K562 (cell line): Measurements from ENCODE around the gene PRKAA1. TPM values are rescaled to one million over a fixed set of nuclear protein-coding genes. Genes with fewer than 3 reads are reported as not detected.

Source experiments
- DMBX1 ChIP-seq: fragments of 250-450 bp; sonication (Bioruptor Pico); IDR thresholded peaks from 2 replicates; pipeline ENCODE4 v1.8.0; 2022; ENCODE audit warnings: inconsistent platforms, mild to moderate bottlenecking, moderate library complexity, borderline replicate concordance
- HIVEP1 ChIP-seq: fragments of 250-450 bp; sonication (Bioruptor Pico); IDR thresholded peaks from 2 replicates; pipeline ENCODE4 v1.4.0; 2020; ENCODE audit warnings: mild to moderate bottlenecking
- RHOXF2B ChIP-seq: fragments of 250-450 bp; sonication (Bioruptor Pico); conservative IDR thresholded peaks from 2 replicates; pipeline ENCODE4 v1.5.1; 2021
- SAP30 ChIP-seq: fragments of 200-600 bp; sonication (generic); IDR thresholded peaks from 2 replicates; pipeline ENCODE4 v1.6.1; 2012; ENCODE audit warnings: borderline replicate concordance, low read depth, mild to moderate bottlenecking, moderate library complexity, low read length, control low read depth, inconsistent platforms; ENCODE audit not compliant: insufficient read depth, poor library complexity, severe bottlenecking
- SETDB1 ChIP-seq: IDR thresholded peaks from one replicate; pipeline ENCODE4 v1.6.1; 2012; ENCODE audit warnings: low read length, control low read depth, inconsistent platforms
- polyA plus RNA-seq, 8 experiments: library from polyadenylated mRNA; depleted of rRNA in 4 of 8; stranded (reverse) in 5 of 8; unstranded in 3 of 8; fragments of >200 nt; fragmentation: Nextera tagmentation in 2 of 8; fragmentation: Illumina TruSeq in 1 of 8; extraction: Ambion mirVana in 2 of 8; extraction: Trizol in 1 of 8; gene quantifications; 2 replicates each; pipeline versions ENCODE4 v1.2.1 to v1.2.3, GENCODE V29; 2011 to 2014; ENCODE audit warnings: inconsistent platforms in 1 of 8, missing spikeins in 1 of 8
- total RNA-seq, 7 experiments: library from RNA; depleted of rRNA in 6 of 7; stranded (reverse); fragments of >200 nt in 6 of 7; fragmentation: Illumina TruSeq in 2 of 7; extraction: Trizol in 2 of 7; gene quantifications; 2 replicates each; pipeline versions ENCODE4 v1.2.1 to v1.2.3, GENCODE V29; 2011 to 2021; ENCODE audit warnings: low replicate concordance in 1 of 7
- TF ChIP-seq, protein P1 (sequence below): sonication (generic); IDR thresholded peaks from 2 replicates; pipeline ENCODE4 v1.6.1; 2016
- TF ChIP-seq, protein P2 (sequence below): fragments of 250-450 bp; sonication (Bioruptor Pico); IDR thresholded peaks from 2 replicates; pipeline ENCODE4 v1.5.0; 2021; ENCODE audit warnings: mild to moderate bottlenecking, borderline replicate concordance
- TF ChIP-seq, protein P3 (sequence below), 2 experiments: fragments of 450-650 bp; IDR thresholded peaks; 2 replicates each; pipeline ENCODE4 v1.6.1; 2016; ENCODE audit warnings: mild to moderate bottlenecking in 2 of 2, borderline replicate concordance in 1 of 2, low read depth in 1 of 2, moderate library complexity in 1 of 2
- TF ChIP-seq, protein P4 (sequence below): IDR thresholded peaks from 2 replicates; pipeline ENCODE4 v1.6.1; 2011; ENCODE audit not compliant: insufficient read length; ENCODE audit errors: extremely low read depth
- TF ChIP-seq, protein P5 (sequence below): sonication (generic); formaldehyde crosslinking; IDR thresholded peaks from 2 replicates; pipeline ENCODE4 v1.8.1; 2023; ENCODE audit warnings: mild to moderate bottlenecking, missing genetic modification reagents, moderate library complexity

Gene PRKAA1
- total and polyA plus RNA-seq, 9 of the 15 experiments (the other 6 are each of a cell fraction or from before 2014, with no cell fraction given) = 24.5 to 84.0 (median 51.4) TPM

DNA sequence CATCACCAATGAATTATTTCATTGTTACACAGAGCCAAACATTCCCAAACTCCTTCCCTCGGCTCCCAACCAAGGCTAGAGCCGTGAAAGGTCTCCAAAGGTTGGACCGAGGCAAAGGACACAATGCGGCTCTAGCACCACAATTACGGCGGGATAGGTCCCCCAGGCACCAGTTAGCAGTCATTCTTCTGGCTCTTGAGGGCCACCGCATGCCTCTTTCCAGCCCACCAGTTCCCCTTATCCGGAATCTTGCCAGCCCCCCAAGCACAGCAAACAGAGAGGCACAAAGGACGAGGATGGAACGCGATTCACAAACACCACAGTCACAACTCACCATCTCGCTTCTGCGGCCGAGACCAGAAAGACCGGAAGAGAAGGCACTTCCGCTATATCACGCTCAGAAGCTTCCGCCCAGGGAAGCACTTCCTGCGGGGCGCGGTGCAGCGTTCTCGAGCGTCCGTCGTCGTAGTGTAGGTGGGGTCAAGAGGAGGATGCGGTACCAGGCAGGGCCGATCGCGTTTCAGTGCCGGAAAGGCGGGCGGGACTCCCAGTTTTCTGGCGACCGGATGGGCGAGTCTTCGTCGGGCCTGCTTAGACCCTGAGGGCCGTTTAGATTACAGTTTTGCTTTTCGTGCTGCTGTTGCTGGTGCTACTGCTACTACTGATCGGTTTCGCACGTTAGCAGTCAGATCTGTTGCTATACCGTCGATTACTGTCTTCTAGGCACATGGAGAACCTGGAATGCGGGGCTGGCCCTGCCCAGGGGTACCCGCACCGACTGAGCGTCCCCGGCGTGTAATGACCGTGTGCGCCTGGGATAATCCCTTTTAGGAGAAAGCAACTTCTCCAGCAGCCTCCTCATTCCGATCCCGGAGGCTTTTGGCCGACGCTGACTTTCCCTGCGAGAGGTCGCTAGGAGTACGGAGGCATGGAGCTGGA lies 36.9 kb upstream of the PRKAA1 start, which contains the start of gene RPL37 (continued):
- TF ChIP-seq, protein P1, sequence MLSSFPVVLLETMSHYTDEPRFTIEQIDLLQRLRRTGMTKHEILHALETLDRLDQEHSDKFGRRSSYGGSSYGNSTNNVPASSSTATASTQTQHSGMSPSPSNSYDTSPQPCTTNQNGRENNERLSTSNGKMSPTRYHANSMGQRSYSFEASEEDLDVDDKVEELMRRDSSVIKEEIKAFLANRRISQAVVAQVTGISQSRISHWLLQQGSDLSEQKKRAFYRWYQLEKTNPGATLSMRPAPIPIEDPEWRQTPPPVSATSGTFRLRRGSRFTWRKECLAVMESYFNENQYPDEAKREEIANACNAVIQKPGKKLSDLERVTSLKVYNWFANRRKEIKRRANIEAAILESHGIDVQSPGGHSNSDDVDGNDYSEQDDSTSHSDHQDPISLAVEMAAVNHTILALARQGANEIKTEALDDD = no peak
- TF ChIP-seq HIVEP1 (CRISPR knock-in tag) = peak; percentile 74; the same call in 1 of the 2 replicates
- TF ChIP-seq, protein P2, sequence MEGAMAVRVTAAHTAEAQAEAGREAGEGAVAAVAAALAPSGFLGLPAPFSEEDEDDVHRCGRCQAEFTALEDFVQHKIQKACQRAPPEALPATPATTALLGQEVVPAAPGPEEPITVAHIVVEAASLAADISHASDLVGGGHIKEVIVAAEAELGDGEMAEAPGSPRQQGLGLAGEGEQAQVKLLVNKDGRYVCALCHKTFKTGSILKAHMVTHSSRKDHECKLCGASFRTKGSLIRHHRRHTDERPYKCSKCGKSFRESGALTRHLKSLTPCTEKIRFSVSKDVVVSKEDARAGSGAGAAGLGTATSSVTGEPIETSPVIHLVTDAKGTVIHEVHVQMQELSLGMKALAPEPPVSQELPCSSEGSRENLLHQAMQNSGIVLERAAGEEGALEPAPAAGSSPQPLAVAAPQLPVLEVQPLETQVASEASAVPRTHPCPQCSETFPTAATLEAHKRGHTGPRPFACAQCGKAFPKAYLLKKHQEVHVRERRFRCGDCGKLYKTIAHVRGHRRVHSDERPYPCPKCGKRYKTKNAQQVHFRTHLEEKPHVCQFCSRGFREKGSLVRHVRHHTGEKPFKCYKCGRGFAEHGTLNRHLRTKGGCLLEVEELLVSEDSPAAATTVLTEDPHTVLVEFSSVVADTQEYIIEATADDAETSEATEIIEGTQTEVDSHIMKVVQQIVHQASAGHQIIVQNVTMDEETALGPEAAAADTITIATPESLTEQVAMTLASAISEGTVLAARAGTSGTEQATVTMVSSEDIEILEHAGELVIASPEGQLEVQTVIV = peak; percentile 55; the same call in 1 of the 2 replicates
- no peak for TF ChIP-seq RHOXF2B (CRISPR knock-in tag)
- TF ChIP-seq, protein P3, sequence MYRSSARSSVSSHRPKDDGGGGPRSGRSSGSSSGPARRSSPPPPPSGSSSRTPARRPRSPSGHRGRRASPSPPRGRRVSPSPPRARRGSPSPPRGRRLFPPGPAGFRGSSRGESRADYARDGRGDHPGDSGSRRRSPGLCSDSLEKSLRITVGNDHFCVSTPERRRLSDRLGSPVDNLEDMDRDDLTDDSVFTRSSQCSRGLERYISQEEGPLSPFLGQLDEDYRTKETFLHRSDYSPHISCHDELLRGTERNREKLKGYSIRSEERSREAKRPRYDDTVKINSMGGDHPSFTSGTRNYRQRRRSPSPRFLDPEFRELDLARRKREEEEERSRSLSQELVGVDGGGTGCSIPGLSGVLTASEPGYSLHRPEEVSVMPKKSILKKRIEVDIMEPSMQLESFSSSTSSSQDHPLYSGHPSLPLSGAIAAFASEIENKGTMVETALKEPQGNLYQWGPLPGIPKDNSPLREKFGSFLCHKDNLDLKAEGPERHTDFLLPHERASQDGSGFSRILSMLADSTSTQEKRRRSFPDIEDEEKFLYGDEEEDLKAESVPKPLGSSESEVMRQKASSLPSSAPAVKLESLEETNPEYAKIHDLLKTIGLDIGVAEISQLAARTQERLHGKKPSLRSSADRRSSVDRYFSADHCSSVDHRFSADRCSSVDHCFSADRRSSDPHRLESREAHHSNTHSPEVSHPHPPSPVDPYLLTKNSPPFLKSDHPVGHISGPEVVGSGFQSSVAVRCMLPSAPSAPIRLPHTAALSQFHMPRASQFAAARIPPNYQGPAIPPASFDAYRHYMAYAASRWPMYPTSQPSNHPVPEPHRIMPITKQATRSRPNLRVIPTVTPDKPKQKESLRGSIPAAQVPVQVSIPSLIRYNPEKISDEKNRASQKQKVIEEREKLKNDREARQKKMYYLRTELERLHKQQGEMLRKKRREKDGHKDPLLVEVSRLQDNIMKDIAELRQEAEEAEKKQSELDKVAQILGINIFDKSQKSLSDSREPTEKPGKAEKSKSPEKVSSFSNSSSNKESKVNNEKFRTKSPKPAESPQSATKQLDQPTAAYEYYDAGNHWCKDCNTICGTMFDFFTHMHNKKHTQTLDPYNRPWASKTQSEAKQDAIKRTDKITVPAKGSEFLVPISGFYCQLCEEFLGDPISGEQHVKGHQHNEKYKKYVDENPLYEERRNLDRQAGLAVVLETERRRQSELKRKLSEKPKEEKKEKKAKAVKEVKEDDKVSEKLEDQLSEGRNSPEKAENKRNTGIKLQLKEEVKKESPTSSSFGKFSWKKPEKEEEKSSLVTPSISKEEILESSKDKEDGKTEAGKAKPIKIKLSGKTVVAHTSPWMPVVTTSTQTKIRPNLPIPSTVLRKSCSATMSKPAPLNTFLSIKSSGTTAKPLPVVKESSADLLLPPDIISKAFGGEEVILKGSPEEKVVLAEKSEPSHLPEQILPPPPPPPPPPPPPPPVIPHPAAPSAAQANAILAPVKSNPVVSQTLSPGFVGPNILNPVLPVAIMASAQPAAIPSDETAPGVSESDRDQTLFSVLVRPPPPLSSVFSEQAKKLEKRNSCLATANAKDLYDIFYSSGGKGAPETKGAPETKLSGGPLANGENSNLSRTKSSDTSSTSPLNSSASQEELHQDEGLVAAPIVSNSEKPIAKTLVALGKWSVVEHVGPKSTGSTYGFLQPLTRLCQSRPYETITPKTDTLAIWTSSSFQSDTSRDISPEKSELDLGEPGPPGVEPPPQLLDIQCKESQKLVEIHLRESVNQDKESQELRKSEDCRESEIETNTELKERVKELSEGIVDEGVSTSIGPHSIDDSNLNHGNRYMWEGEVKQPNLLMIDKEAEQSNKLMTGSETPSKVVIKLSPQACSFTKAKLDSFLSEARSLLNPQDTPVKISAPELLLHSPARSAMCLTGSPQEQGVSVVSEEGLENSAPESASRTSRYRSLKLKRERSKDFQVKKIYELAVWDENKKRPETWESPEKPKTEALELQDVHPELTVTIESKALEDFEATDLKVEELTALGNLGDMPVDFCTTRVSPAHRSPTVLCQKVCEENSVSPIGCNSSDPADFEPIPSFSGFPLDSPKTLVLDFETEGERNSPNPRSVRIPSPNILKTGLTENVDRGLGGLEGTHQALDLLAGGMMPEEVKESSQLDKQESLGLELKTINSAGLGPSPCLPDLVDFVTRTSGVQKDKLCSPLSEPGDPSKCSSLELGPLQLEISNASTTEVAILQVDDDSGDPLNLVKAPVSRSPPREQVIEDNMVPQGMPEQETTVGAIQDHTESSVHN (IDR thresholded peaks at IDR 0.05; ENCODE audit: borderline replicate concordance in 1 of 2, low read depth in 1 of 2) = peak in 1 of 2 experiments; percentile 95; a peak in 2 of 4 replicates
- TF ChIP-seq, protein P4, sequence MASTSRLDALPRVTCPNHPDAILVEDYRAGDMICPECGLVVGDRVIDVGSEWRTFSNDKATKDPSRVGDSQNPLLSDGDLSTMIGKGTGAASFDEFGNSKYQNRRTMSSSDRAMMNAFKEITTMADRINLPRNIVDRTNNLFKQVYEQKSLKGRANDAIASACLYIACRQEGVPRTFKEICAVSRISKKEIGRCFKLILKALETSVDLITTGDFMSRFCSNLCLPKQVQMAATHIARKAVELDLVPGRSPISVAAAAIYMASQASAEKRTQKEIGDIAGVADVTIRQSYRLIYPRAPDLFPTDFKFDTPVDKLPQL = peak; percentile 87
- TF ChIP-seq, protein P5, sequence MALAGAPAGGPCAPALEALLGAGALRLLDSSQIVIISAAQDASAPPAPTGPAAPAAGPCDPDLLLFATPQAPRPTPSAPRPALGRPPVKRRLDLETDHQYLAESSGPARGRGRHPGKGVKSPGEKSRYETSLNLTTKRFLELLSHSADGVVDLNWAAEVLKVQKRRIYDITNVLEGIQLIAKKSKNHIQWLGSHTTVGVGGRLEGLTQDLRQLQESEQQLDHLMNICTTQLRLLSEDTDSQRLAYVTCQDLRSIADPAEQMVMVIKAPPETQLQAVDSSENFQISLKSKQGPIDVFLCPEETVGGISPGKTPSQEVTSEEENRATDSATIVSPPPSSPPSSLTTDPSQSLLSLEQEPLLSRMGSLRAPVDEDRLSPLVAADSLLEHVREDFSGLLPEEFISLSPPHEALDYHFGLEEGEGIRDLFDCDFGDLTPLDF (CRISPR knock-in tag) = peak; percentile 84
- no peak for TF ChIP-seq SAP30
- peak; percentile 77; the same call in 1 of the 2 replicates for TF ChIP-seq DMBX1 (CRISPR knock-in tag)
- TF ChIP-seq SETDB1 = no peak
